ENCODE data around the gene OSBPL8.
"Not testable (repeated sequence)": the region's sequence is repeated elsewhere in the genome, so short reads cannot be mapped to it uniquely, and the experiment has no call there.

The OSBPL8 gene

DNA sequence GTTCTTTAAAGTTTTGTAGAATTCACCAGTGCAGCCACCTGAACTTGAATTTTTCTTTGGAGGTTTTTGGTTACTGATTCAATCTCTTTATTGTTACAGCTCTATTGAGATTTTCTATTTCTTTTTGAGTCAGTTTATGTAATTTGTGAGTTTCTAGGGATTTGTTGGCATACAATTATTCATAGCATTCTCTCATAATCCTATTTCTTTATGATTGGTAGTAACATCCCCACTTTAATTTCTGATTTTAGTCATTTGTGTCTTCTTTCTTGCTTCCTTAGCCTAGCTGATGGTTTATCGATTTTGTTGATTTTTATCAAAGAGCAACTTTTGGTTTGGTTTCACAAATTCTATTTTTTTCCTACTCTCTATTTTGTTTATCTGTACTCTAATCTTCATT is 193.4 kb downstream of the OSBPL8 start:
- H3K27ac ChIP-seq (ENCODE audit: insufficient read depth in 1 of 2, low read depth in 1 of 2, low read length in 2 of 2, poor library complexity in 1 of 2, severe bottlenecking in 2 of 2): no peak overlapping the region
- POLR2A ChIA-PET: no interaction called here
- DNase-seq: no peak
- H3K27me3 ChIP-seq (replicated peaks in 2 of 5; ENCODE audit: control insufficient read depth in 4 of 5, insufficient read depth in 5 of 5, low read length in 4 of 5): no peaks in the 10 kb centered on the region
- CTCF ChIA-PET: interaction anchor here (0.6 kb wide), 2 partner anchors 13 to 975 kb away, joined by 3 read pairs; no protein-coding TSS in a partner anchor
- H3K36me3 ChIP-seq (ENCODE audit: control insufficient read depth in 4 of 4, insufficient read depth in 4 of 4, low read length in 3 of 4): peaks cover 29 to 56% (median 40%) of the 10 kb centered on the region in 4 experiments
- no peaks in the 10 kb centered on the region for H3K4me1 ChIP-seq (ENCODE audit: control extremely low read depth in 1 of 4, control insufficient read depth in 4 of 4, insufficient read depth in 4 of 4, low read length in 3 of 4)
- no peak overlapping the region for H3K4me3 ChIP-seq (ENCODE audit: control insufficient read depth in 1 of 7, extremely low read depth in 1 of 7, insufficient read depth in 4 of 7, low read depth in 2 of 7, low read length in 6 of 7)
- WGBS (ENCODE audit: insufficient coverage): no CpG with 5 or more reads among the region's 1 CpG
- H3K9me3 ChIP-seq (ENCODE audit: control extremely low read depth in 1 of 5, control insufficient read depth in 4 of 5, insufficient read depth in 2 of 5, low read depth in 1 of 5, low read length in 4 of 5): peaks cover 0 to 10% (median 7%) of the 10 kb centered on the region in 5 experiments

DNA sequence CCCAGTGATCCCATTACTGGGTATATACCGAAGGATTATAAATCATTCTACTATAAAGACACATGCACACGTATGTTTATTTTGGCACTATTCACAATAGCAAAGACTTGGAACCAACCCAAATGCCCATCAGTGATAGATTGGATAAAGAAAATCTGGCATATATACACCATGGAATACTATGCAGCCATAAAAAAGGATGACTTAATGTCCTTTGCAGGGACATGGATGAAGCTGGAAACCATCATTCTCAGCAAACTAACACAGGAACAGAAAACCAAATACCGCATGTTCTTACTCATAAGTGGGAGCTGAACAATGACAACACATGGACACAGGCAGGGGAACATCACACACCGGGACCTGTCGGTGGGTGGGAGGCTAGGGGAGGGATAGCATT is 195.4 kb downstream of the OSBPL8 start:
- CTCF ChIA-PET; H3K27ac ChIP-seq (ENCODE audit: insufficient read depth in 1 of 2, low read depth in 1 of 2, low read length in 2 of 2, poor library complexity in 1 of 2, severe bottlenecking in 2 of 2); H3K27me3 ChIP-seq (replicated peaks in 2 of 5; ENCODE audit: control insufficient read depth in 4 of 5, insufficient read depth in 5 of 5, low read length in 4 of 5); H3K4me1 ChIP-seq (ENCODE audit: control extremely low read depth in 1 of 4, control insufficient read depth in 4 of 4, insufficient read depth in 4 of 4, low read length in 3 of 4); DNase-seq; H3K4me3 ChIP-seq (ENCODE audit: control insufficient read depth in 1 of 7, extremely low read depth in 1 of 7, insufficient read depth in 4 of 7, low read depth in 2 of 7, low read length in 6 of 7); POLR2A ChIA-PET; H3K9me3 ChIP-seq (ENCODE audit: control extremely low read depth in 1 of 5, control insufficient read depth in 4 of 5, insufficient read depth in 2 of 5, low read depth in 1 of 5, low read length in 4 of 5): not testable (repeated sequence)
- WGBS (ENCODE audit: insufficient coverage): 95% methylated on average over 4 of the region's 5 CpGs
- peaks cover 26 to 40% (median 30%) of the 10 kb centered on the region in 4 experiments for H3K36me3 ChIP-seq (ENCODE audit: control insufficient read depth in 4 of 4, insufficient read depth in 4 of 4, low read length in 3 of 4)

DNA sequence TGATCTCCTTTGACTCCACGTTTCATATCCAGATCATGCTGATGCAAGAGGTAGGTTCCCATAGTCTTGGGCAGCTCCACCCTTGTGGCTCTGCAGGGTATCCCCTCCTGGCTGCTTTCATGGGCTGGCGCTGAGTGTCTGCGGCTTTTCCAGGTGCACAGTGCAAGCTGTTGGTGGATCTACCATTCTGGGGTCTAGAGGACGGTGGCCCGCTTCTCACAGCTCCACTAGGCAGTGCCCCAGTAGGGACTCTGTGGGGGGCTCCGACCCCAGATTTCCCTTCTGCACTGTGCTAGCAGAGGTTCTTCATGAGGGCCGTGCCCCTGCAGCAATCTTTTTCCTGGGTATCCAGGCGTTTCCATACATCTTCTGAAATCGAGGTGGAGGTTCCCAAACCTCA is 199.3 kb downstream of the OSBPL8 start:
- Histone ChIP-seq H3K27ac (ENCODE audit: insufficient read depth in 1 of 2, low read depth in 1 of 2, low read length in 2 of 2, poor library complexity in 1 of 2, severe bottlenecking in 2 of 2) (no peak overlapping the region), H3K4me1 (ENCODE audit: control extremely low read depth in 1 of 4, control insufficient read depth in 4 of 4, insufficient read depth in 4 of 4, low read length in 3 of 4) (no peaks in the 10 kb centered on the region), H3K9me3 (ENCODE audit: control extremely low read depth in 1 of 5, control insufficient read depth in 4 of 5, insufficient read depth in 2 of 5, low read depth in 1 of 5, low read length in 4 of 5) (no peaks in the 10 kb centered on the region), H3K36me3 (ENCODE audit: control insufficient read depth in 4 of 4, insufficient read depth in 4 of 4, low read length in 3 of 4) (peaks cover 5 to 27% (median 18%) of the 10 kb centered on the region in 4 experiments), H3K27me3 (replicated peaks in 2 of 5; ENCODE audit: control insufficient read depth in 4 of 5, insufficient read depth in 5 of 5, low read length in 4 of 5) (no peaks in the 10 kb centered on the region), H3K4me3 (ENCODE audit: control insufficient read depth in 1 of 7, extremely low read depth in 1 of 7, insufficient read depth in 4 of 7, low read depth in 2 of 7, low read length in 6 of 7) (no peak overlapping the region)
- WGBS (ENCODE audit: insufficient coverage): over 99% methylated on average over 9 of the region's 9 CpGs
- no peak for DNase-seq
- CTCF ChIA-PET: interaction anchor here (1.4 kb wide), 1 partner anchor 12 kb away, joined by 3 read pairs; the partner anchor contains the start of gene BBS10
- POLR2A ChIA-PET: no interaction called here

DNA sequence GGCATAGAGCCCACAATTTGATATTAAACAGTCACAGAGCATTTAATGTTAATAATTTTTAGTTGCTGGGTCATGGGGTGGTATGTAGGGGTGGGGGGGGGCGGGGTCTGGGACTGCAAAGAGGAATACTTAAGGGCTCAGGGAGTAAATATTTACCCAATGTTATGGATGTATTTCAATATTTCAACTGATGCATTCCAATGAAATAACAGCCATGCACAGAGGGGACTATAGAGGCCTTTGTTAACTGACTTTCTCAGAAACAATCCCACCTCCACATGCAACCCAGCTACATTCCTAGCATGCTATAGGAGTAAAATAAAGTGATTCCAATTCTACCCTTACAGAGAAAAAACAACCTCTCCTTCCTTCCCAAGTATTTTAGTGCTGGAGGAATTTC is 203.5 kb downstream of the OSBPL8 start:
- Histone ChIP-seq H3K27me3 (replicated peaks in 2 of 5; ENCODE audit: control insufficient read depth in 4 of 5, insufficient read depth in 5 of 5, low read length in 4 of 5) (no peaks in the 10 kb centered on the region), H3K4me3 (ENCODE audit: control insufficient read depth in 1 of 7, extremely low read depth in 1 of 7, insufficient read depth in 4 of 7, low read depth in 2 of 7, low read length in 6 of 7) (no peak overlapping the region), H3K4me1 (ENCODE audit: control extremely low read depth in 1 of 4, control insufficient read depth in 4 of 4, insufficient read depth in 4 of 4, low read length in 3 of 4) (no peaks in the 10 kb centered on the region), H3K36me3 (ENCODE audit: control insufficient read depth in 4 of 4, insufficient read depth in 4 of 4, low read length in 3 of 4) (peaks cover 0 to 21% (median 15%) of the 10 kb centered on the region in 4 experiments), H3K27ac (ENCODE audit: insufficient read depth in 1 of 2, low read depth in 1 of 2, low read length in 2 of 2, poor library complexity in 1 of 2, severe bottlenecking in 2 of 2) (no peak overlapping the region), H3K9me3 (ENCODE audit: control extremely low read depth in 1 of 5, control insufficient read depth in 4 of 5, insufficient read depth in 2 of 5, low read depth in 1 of 5, low read length in 4 of 5) (no peaks in the 10 kb centered on the region)
- no peak for DNase-seq
- POLR2A ChIA-PET: no interaction called here
- WGBS (ENCODE audit: insufficient coverage): no CpG with 5 or more reads among the region's 1 CpG
- CTCF ChIA-PET: no interaction called here

DNA sequence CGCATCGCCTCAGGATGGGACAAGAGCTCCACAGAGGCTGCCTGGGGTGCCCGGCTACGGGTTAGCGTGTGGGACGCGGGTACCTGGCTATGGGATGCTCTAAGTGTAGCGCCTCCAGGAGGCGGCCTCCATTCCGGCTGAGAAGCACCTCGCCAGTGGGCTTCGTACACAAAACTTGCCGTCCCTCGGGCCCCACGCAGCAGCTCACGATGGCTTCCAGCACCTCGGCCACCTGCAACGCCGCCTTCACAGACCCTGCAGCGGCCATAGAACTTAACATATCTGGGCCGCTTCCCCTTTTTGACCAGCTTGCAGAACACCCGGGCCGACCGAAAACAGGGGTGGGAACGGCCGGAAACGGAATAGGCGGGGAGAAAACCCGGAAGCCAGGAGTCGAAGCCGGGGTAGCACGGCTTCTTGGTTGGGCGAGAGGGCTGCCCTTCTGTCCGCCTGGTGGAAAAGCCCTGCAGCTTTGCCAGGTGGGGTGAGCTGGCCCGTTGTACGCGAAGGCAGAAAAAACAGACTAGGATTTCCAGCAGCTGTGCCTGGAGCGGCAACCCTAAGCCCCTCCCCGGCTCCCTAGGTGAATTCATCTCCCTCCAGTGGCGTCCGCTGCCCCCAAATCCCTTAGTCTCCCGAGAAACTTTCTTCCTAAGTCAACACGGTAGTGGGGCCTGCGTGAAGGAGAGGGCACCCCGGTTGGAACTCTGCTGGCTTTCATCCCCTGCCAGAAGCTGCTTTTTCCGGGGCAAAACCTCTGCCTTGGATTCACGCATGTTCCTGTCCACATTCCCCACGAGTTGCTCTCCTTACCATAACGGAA is 211.3 kb downstream of the OSBPL8 start, which contains the start of gene BBS10:
Gene BBS10, minus strand, starts transcription at position 337 of the 823 bp plus-strand sequence. Its CDS starts 57 bp downstream, at position 280.
- CTCF ChIA-PET: interaction anchor here (0.8 to 2.6 kb wide), 12 partner anchors 12 to 844 kb away, joined by 3 to 15 read pairs (median 3); no protein-coding TSS in a partner anchor
- Histone ChIP-seq H3K27me3 (replicated peaks in 2 of 5; ENCODE audit: control insufficient read depth in 4 of 5, insufficient read depth in 5 of 5, low read length in 4 of 5) (no peaks in the 10 kb centered on the region), H3K27ac (ENCODE audit: insufficient read depth in 1 of 2, low read depth in 1 of 2, low read length in 2 of 2, poor library complexity in 1 of 2, severe bottlenecking in 2 of 2) (peak within 1 kb of the TSS; percentile 52 to 82), H3K4me3 (ENCODE audit: control insufficient read depth in 1 of 7, extremely low read depth in 1 of 7, insufficient read depth in 4 of 7, low read depth in 2 of 7, low read length in 6 of 7) (peak within 1 kb of the TSS; percentile 78 to 96 (median 93)), H3K36me3 (ENCODE audit: control insufficient read depth in 4 of 4, insufficient read depth in 4 of 4, low read length in 3 of 4) (no peaks in the 10 kb centered on the region), H3K4me1 (ENCODE audit: control extremely low read depth in 1 of 4, control insufficient read depth in 4 of 4, insufficient read depth in 4 of 4, low read length in 3 of 4) (peaks cover 6 to 18% (median 12%) of the 10 kb centered on the region in 4 experiments), H3K9me3 (ENCODE audit: control extremely low read depth in 1 of 5, control insufficient read depth in 4 of 5, insufficient read depth in 2 of 5, low read depth in 1 of 5, low read length in 4 of 5) (no peaks in the 10 kb centered on the region)
- 2% methylated on average over 42 of the region's 49 CpGs for WGBS (ENCODE audit: insufficient coverage)
- DNase-seq: peak; percentile 93 to 97 (median 97)
- POLR2A ChIA-PET: no interaction called here

DNA sequence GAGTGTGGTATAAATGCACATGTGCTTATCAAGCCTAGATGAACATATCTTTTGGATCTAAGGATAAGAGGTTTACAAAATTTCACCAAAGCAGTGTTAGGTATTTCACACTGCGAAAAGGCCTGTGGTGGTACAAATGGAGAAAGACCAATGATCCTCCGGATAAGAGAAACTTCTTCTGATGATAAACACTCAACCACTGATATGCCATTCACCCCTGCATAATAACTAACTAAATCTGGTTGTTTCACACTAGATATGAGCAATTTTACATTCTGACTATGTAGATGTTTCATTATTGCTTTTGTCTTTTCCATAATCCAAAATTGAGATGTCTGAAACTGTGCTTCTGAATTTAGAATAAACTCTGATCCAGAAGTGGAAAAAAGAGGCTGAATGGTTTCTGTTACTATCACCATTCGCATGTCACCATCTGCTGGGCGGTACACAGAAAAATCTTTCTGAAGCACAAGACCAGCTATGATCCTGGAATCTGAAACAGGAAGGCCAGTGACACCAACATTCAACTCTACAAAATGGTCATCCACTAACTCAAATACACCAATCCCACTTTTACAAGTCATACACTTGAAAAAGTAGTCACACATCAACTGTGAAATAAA is 212.7 kb downstream of the OSBPL8 start:
- Histone ChIP-seq H3K4me3 (ENCODE audit: control insufficient read depth in 1 of 7, extremely low read depth in 1 of 7, insufficient read depth in 4 of 7, low read depth in 2 of 7, low read length in 6 of 7) (peak overlapping the region in 5 of 7 experiments; percentile 78 to 96 (median 93)), H3K36me3 (ENCODE audit: control insufficient read depth in 4 of 4, insufficient read depth in 4 of 4, low read length in 3 of 4) (no peaks in the 10 kb centered on the region), H3K9me3 (ENCODE audit: control extremely low read depth in 1 of 5, control insufficient read depth in 4 of 5, insufficient read depth in 2 of 5, low read depth in 1 of 5, low read length in 4 of 5) (no peaks in the 10 kb centered on the region), H3K4me1 (ENCODE audit: control extremely low read depth in 1 of 4, control insufficient read depth in 4 of 4, insufficient read depth in 4 of 4, low read length in 3 of 4) (peaks cover 6 to 18% (median 12%) of the 10 kb centered on the region in 4 experiments), H3K27ac (ENCODE audit: insufficient read depth in 1 of 2, low read depth in 1 of 2, low read length in 2 of 2, poor library complexity in 1 of 2, severe bottlenecking in 2 of 2) (peak overlapping the region in 1 of 2 experiments; percentile 82), H3K27me3 (replicated peaks in 2 of 5; ENCODE audit: control insufficient read depth in 4 of 5, insufficient read depth in 5 of 5, low read length in 4 of 5) (no peaks in the 10 kb centered on the region)
- POLR2A ChIA-PET: no interaction called here
- WGBS (ENCODE audit: insufficient coverage): 100% methylated on average over 1 of the region's 4 CpGs
- CTCF ChIA-PET: interaction anchor here (1.2 to 2.6 kb wide), 5 partner anchors 18 to 842 kb away, joined by 3 to 15 read pairs (median 5); no protein-coding TSS in a partner anchor
- peak; percentile 33 to 55 (median 53) for DNase-seq

Measured in common myeloid progenitor, CD34-positive (primary cell).